ENCODE measurements around the gene HMCN1.

- TF ChIP-seq CTCF (IDR thresholded peaks at IDR 0.05; ENCODE audit: low read length) (no peak), EZH2 (optimal IDR thresholded peaks at IDR 0.05; ENCODE audit: low read depth, low read length) (no peak)
Measured at GRCh38 chr1:185914089-185914488, 179.9 kb downstream of the HMCN1 start.
